C4-2B (cell line): ENCODE data around the gene PSMC5.
"Not testable (repeated sequence)": the region's sequence is repeated elsewhere in the genome, so short reads cannot be mapped to it uniquely, and the experiment has no call there.

ENCODE experiments used
- CTCF ChIP-seq: fragments of 450-650 bp; conservative IDR thresholded peaks from 2 replicates; pipeline ENCODE4 v1.5.1; 2017; ENCODE audit warnings: mild to moderate bottlenecking
- ZFX ChIP-seq: fragments of 450-650 bp; IDR thresholded peaks from 2 replicates; pipeline ENCODE4 v1.6.1; 2017

GRCh38 chr17:63843387-63843888 is 16.2 kb downstream of the PSMC5 start:
- not testable (repeated sequence) for TF ChIP-seq CTCF, ZFX
